Cardiac muscle cell (in vitro differentiated cells and primary cell): Measurements from ENCODE around the gene FBP2. TPM values are rescaled to one million over a fixed set of nuclear protein-coding genes. Genes with fewer than 3 reads are reported as not detected.

Experiments used
- DNase-seq, 2 donors: peaks; one replicate each; pipeline versions ENCODE4 v3.0.0 to v3.0.0-alpha.2; 2010 to 2017; ENCODE audit warnings: low read depth in 1 of 2, low spot score in 1 of 2
- H3K27ac ChIP-seq: fragments of 200-600 bp; sonication (generic); 2 replicates; pipeline ENCODE4 v1.5.1; 2016
- H3K27me3 ChIP-seq: fragments of 200-600 bp; sonication (generic); 2 replicates; pipeline ENCODE4 v1.6.0; 2016; ENCODE audit warnings: control low read depth
- H3K36me3 ChIP-seq: fragments of 200-600 bp; sonication (generic); 2 replicates; pipeline ENCODE4 v1.5.1; 2016; ENCODE audit warnings: control low read depth
- H3K4me1 ChIP-seq: fragments of 200-600 bp; sonication (generic); 2 replicates; pipeline ENCODE4 v1.8.1; 2017; ENCODE audit warnings: low read depth, mild to moderate bottlenecking, mixed run types
- H3K4me3 ChIP-seq: fragments of 200-600 bp; sonication (generic); 2 replicates; pipeline ENCODE4 v1.5.1; 2016; ENCODE audit warnings: mild to moderate bottlenecking
- H3K9me3 ChIP-seq: fragments of 200-600 bp; sonication (generic); 2 replicates; pipeline ENCODE4 v1.5.1; 2017; ENCODE audit warnings: low read depth, mild to moderate bottlenecking, control low read depth
- polyA plus RNA-seq: library from polyadenylated mRNA; unstranded; fragments of >200 nt; fragmentation: Nextera tagmentation; extraction: Ambion mirVana; gene quantifications from 2 replicates; pipeline ENCODE4 v1.2.1, GENCODE V29; 2016
- total RNA-seq: library from RNA; depleted of rRNA; stranded (reverse); fragments of >200 nt; gene quantifications from 2 replicates; pipeline ENCODE4 v1.2.3, GENCODE V29; 2016
- TF ChIP-seq, protein P1 (sequence below): IDR thresholded peaks from 2 replicates; pipeline ENCODE4 v1.5.1; 2012; ENCODE audit warnings: low read depth, mild to moderate bottlenecking, low read length

FBP2 gene
- total RNA-seq (not detected in 2 replicates), polyA plus RNA-seq (0.32 TPM in 2 replicates)

- no peaks in the 10 kb centered on the region for H3K4me1 ChIP-seq
- TF ChIP-seq, protein P1, sequence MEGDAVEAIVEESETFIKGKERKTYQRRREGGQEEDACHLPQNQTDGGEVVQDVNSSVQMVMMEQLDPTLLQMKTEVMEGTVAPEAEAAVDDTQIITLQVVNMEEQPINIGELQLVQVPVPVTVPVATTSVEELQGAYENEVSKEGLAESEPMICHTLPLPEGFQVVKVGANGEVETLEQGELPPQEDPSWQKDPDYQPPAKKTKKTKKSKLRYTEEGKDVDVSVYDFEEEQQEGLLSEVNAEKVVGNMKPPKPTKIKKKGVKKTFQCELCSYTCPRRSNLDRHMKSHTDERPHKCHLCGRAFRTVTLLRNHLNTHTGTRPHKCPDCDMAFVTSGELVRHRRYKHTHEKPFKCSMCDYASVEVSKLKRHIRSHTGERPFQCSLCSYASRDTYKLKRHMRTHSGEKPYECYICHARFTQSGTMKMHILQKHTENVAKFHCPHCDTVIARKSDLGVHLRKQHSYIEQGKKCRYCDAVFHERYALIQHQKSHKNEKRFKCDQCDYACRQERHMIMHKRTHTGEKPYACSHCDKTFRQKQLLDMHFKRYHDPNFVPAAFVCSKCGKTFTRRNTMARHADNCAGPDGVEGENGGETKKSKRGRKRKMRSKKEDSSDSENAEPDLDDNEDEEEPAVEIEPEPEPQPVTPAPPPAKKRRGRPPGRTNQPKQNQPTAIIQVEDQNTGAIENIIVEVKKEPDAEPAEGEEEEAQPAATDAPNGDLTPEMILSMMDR: no peak
- H3K36me3 ChIP-seq: no peaks in the 10 kb centered on the region
- no peaks in the 10 kb centered on the region for H3K9me3 ChIP-seq
- no peaks in the 10 kb centered on the region for H3K27me3 ChIP-seq
- peak in 1 of 2 donors; percentile 50 for DNase-seq
- no peak within 1 kb of the TSS for H3K4me3 ChIP-seq
- H3K27ac ChIP-seq: no peak within 1 kb of the TSS
These were observed at the start of gene FBP2 for GRCh38 chr9:94593459-94594345. TSS of gene FBP2 (minus strand) at chr9:94593824. CDS start at chr9:94593726, 98 bp downstream.

- TF ChIP-seq, protein P1: no peak
- no peak overlapping the region for H3K27ac ChIP-seq
- H3K27me3 ChIP-seq: peaks cover 35% of the 10 kb centered on the region
- H3K4me1 ChIP-seq: peaks cover 10% of the 10 kb centered on the region
- DNase-seq: no peak
- H3K9me3 ChIP-seq: no peaks in the 10 kb centered on the region
- no peak overlapping the region for H3K4me3 ChIP-seq
- H3K36me3 ChIP-seq: no peaks in the 10 kb centered on the region
These were observed 49.6 kb upstream of the FBP2 start for GRCh38 chr9:94643176-94643575.

DNA sequence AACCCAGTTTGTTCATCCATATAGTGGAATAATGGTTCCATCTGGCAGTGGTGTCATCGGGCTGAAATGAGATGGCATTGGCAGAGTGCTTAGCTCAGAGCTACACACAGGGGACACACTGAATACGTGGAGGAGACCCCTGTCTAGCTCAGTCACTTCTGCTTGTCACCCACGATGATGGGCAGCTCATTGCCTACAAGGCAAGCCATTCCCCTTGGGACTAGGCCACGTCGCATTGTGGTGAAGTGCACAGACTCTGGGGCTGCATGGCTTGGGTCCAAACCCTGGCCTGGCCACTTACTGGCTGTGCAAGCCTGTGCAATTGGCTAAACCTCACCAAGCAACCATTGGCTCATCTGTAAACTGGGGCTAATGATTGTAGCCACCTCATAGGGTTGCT, 48.9 kb upstream of the FBP2 start:
- Histone ChIP-seq H3K27ac (no peak overlapping the region), H3K27me3 (peaks cover 42% of the 10 kb centered on the region)
- no peak for DNase-seq

DNA sequence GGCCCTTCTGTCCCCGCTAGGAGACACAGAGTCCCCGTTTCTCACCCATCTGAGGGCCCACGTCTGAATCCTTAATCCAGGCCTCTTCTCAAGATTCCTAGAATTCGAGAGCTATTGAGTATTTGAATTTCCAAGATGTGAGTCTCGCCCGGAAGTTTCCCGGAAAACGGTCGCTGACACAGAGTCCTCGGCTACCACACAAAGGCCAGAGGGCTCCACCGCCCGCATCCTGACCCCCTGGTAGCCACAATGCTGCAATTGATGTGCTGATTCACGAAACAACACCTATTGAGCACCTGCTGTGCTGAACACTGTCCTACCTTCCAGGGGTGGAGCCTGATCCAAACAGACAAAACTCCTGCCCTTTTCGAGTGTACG, 46.4 kb upstream of the FBP2 start:
- no peak for DNase-seq
- H3K4me3 ChIP-seq: peak overlapping the region; percentile 41
- no peaks in the 10 kb centered on the region for H3K36me3 ChIP-seq
- H3K27me3 ChIP-seq: peaks cover 67% of the 10 kb centered on the region
- H3K4me1 ChIP-seq: peaks cover 5% of the 10 kb centered on the region
- H3K27ac ChIP-seq: no peak overlapping the region
- H3K9me3 ChIP-seq: no peaks in the 10 kb centered on the region
- TF ChIP-seq, protein P1: no peak

More for the DNA sequence above, 48.9 kb upstream of the FBP2 start:
- Histone ChIP-seq H3K36me3 (no peaks in the 10 kb centered on the region), H3K4me1 (peaks cover 10% of the 10 kb centered on the region), H3K9me3 (no peaks in the 10 kb centered on the region), H3K4me3 (no peak overlapping the region)
- TF ChIP-seq, protein P1: no peak

DNA sequence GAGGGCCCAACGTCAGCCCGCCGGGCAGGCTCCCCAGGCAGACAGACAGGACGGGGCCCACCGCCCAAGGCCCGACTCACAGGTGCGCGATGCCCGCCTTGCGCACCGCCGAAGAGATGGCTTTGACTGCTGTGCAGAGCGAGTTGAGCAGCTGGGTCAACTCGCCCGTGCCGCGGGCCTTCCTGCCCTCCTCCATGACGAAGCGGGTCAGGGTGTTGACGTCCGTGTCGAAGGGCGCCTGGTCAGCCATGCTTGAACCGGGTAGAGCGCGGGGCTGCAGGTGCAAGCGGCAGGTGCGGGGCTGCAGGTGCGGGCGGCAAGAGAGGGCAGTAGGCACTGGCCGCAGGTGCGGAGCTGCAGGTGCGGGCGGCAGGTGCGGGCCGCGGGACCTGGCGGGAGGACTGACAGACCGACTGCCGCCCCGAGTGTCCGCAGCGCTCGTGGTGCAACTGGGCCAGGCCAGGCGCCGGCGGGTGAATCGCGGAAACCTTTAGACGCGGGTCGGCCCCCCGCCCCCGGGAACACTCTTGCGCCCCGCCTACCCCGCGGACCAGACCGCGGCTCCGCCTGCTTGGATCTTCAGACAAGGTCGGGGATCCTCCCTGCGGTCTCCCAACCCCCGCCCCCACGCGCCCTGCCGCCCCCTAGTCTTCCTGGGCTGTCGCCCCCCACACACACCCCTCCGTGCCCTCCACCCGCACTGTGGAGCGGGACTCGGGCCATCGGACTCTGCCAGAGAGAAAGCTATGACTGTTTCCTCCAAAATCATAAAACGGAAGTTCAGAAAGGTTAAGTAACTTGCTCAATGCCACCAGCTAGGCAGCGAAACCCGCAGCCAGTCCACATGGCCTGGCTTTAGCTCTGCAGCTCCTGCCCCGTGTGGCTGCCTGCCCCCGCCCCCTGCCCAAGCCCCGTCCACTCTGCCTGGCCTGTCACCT, 45.7 kb upstream of the FBP2 start, which contains the start of gene FBP1:
Gene FBP1 (minus strand): TSS at position 458 of the 938 bp plus-strand sequence. CDS start 208 bp downstream, at position 250.
- no peaks in the 10 kb centered on the region for H3K4me1 ChIP-seq
- H3K27ac ChIP-seq: no peak within 1 kb of the TSS
- peaks cover 70% of the 10 kb centered on the region for H3K27me3 ChIP-seq
- peak; percentile 28 to 44 for DNase-seq
- H3K36me3 ChIP-seq: no peaks in the 10 kb centered on the region
- TF ChIP-seq, protein P1: no peak
- H3K4me3 ChIP-seq: peak within 1 kb of the TSS; percentile 41
- no peaks in the 10 kb centered on the region for H3K9me3 ChIP-seq
